HepG2 (cell line): ENCODE measurements around the gene MYADML2. TPM values are rescaled to one million over a fixed set of nuclear protein-coding genes. Genes with fewer than 3 reads are reported as not detected.

Experiments
- BHLHE40 ChIP-seq: IDR thresholded peaks from 2 replicates; pipeline ENCODE4 v1.6.1; 2011; ENCODE audit warnings: low read length, improper control_type of control experiment
- BRF2 ChIP-seq: sonication (generic); formaldehyde crosslinking; IDR thresholded peaks from 2 replicates; pipeline ENCODE4 v1.8.1; 2022; ENCODE audit warnings: mild to moderate bottlenecking, missing genetic modification reagents
- DMAP1 ChIP-seq: IDR thresholded peaks from 2 replicates; pipeline ENCODE4 v1.6.1; 2016
- DNMT1 ChIP-seq: sonication (generic); formaldehyde crosslinking; IDR thresholded peaks from 2 replicates; pipeline ENCODE4 v1.5.1; 2020; ENCODE audit warnings: mild to moderate bottlenecking, missing genetic modification reagents
- ELF4 ChIP-seq: sonication (generic); formaldehyde crosslinking; IDR thresholded peaks from 2 replicates; pipeline ENCODE4 v1.5.0; 2020; ENCODE audit warnings: missing genetic modification reagents, mild to moderate bottlenecking, moderate library complexity, borderline replicate concordance
- FOXA3 ChIP-seq: IDR thresholded peaks from 2 replicates; pipeline ENCODE4 v1.6.1; 2016; ENCODE audit warnings: missing genetic modification reagents, missing compliant biosample characterization
- GATA4 ChIP-seq: sonication (generic); IDR thresholded peaks from 2 replicates; pipeline ENCODE4 v1.6.1; 2016; ENCODE audit warnings: antibody characterized with exemption, low read depth, borderline replicate concordance
- GZF1 ChIP-seq: sonication (generic); formaldehyde crosslinking; IDR thresholded peaks from 2 replicates; pipeline ENCODE4 v1.5.1; 2020; ENCODE audit warnings: mild to moderate bottlenecking, missing genetic modification reagents
- IRF2 ChIP-seq: IDR thresholded peaks from 2 replicates; pipeline ENCODE4 v1.6.1; 2018; ENCODE audit warnings: missing genetic modification reagents, missing compliant biosample characterization
- MXD3 ChIP-seq: IDR thresholded peaks from 2 replicates; pipeline ENCODE4 v1.6.1; 2016; ENCODE audit warnings: mild to moderate bottlenecking, missing biosample characterization, missing genetic modification reagents
- NFKB2 ChIP-seq: sonication (generic); formaldehyde crosslinking; IDR thresholded peaks from 2 replicates; pipeline ENCODE4 v1.4.0; 2020; ENCODE audit warnings: missing genetic modification reagents, borderline replicate concordance
- PATZ1 ChIP-seq: sonication (generic); formaldehyde crosslinking; IDR thresholded peaks from 2 replicates; pipeline ENCODE4 v1.4.0; 2020; ENCODE audit warnings: missing genetic modification reagents
- SP5 ChIP-seq: IDR thresholded peaks from 2 replicates; pipeline ENCODE4 v1.6.1; 2016; ENCODE audit warnings: low read depth, borderline replicate concordance
- SUZ12 ChIP-seq: fragments of 150-350 bp; IDR thresholded peaks from 2 replicates; pipeline ENCODE4 v1.6.1; 2014; ENCODE audit warnings: low read depth, low read length
- THRA ChIP-seq: sonication (generic); formaldehyde crosslinking; IDR thresholded peaks from 2 replicates; pipeline ENCODE4 v1.4.0; 2020; ENCODE audit warnings: missing genetic modification reagents, borderline replicate concordance
- ZBTB34 ChIP-seq: sonication (generic); formaldehyde crosslinking; IDR thresholded peaks from 2 replicates; pipeline ENCODE4 v1.8.0; 2022; ENCODE audit warnings: mild to moderate bottlenecking, missing genetic modification reagents
- ZNF138 ChIP-seq: sonication (generic); formaldehyde crosslinking; IDR thresholded peaks from 2 replicates; pipeline ENCODE4 v1.5.0; 2020; ENCODE audit warnings: mild to moderate bottlenecking, low read depth, missing genetic modification reagents
- ZNF296 ChIP-seq: sonication (generic); formaldehyde crosslinking; conservative IDR thresholded peaks from 2 replicates; pipeline ENCODE4 v1.5.0; 2020; ENCODE audit warnings: mild to moderate bottlenecking, missing genetic modification reagents
- ZNF512 ChIP-seq: sonication (generic); formaldehyde crosslinking; IDR thresholded peaks from 2 replicates; pipeline ENCODE4 v1.4.0; 2020; ENCODE audit warnings: mild to moderate bottlenecking, missing genetic modification reagents
- ZNF639 ChIP-seq: conservative IDR thresholded peaks from 2 replicates; pipeline ENCODE4 v1.6.1; 2018; ENCODE audit warnings: missing genetic modification reagents
- polyA plus RNA-seq, 8 experiments: library from polyadenylated mRNA; depleted of rRNA in 3 of 8; stranded (reverse) in 7 of 8; unstranded in 1 of 8; fragments of >200 nt; fragmentation: Illumina TruSeq in 4 of 8; extraction: Trizol in 4 of 8; gene quantifications; 2 replicates each; pipeline versions ENCODE4 v1.2.1 to v1.2.3, GENCODE V29; 2011 to 2016; ENCODE audit warnings: low read depth in 4 of 8, missing spikeins in 1 of 8, mixed read lengths in 1 of 8; ENCODE audit not compliant: insufficient read depth in 1 of 8
- total RNA-seq, 5 experiments: library from RNA; depleted of rRNA; stranded (reverse); fragments of >200 nt; fragmentation: Illumina TruSeq; extraction: Trizol; gene quantifications; 2 replicates each; pipeline ENCODE4 v1.2.3, GENCODE V29; 2016; ENCODE audit warnings: low read depth in 1 of 5

MYADML2 gene
- total and polyA plus RNA-seq, 2 of the 13 experiments (the other 11 are each of a cell fraction or from before 2014, with no cell fraction given): not detected

- TF ChIP-seq THRA (CRISPR knock-in tag): no peak
- peak; percentile 94 for TF ChIP-seq ELF4
- peak; percentile 88 for TF ChIP-seq BRF2 (CRISPR knock-in tag)
- no peak for TF ChIP-seq ZNF512
- TF ChIP-seq DNMT1 (CRISPR knock-in tag): 0 out of 2 replicates have a peak, but pooled peaks have one; percentile 24
- peak; percentile 89 for TF ChIP-seq SP5
- peak; percentile 20; the same call in 1 of the 2 replicates for TF ChIP-seq GATA4
- TF ChIP-seq MXD3: peak; percentile 90; the same call in 1 of the 2 replicates
- TF ChIP-seq ZBTB34 (CRISPR knock-in tag): peak; percentile 69; the same call in 1 of the 2 replicates
- no peak for TF ChIP-seq ZNF296 (CRISPR knock-in tag)
- TF ChIP-seq DMAP1 (CRISPR knock-in tag): peak; percentile 97
- TF ChIP-seq PATZ1 (CRISPR knock-in tag): 0 out of 2 replicates have a peak, but pooled peaks have one; percentile 40
- 0 out of 2 replicates have a peak, but pooled peaks have one; percentile 46 for TF ChIP-seq GZF1
- no peak for TF ChIP-seq SUZ12
- TF ChIP-seq NFKB2 (CRISPR knock-in tag): 0 out of 2 replicates have a peak, but pooled peaks have one; percentile 17
- TF ChIP-seq FOXA3 (CRISPR knock-in tag): peak; percentile 68
- peak; percentile 67; the same call in 1 of the 2 replicates for TF ChIP-seq ZNF138
- TF ChIP-seq ZNF639 (CRISPR knock-in tag): peak; percentile 99
- TF ChIP-seq BHLHE40: peak; percentile 100
- peak; percentile 48; the same call in 1 of the 2 replicates for TF ChIP-seq IRF2 (CRISPR knock-in tag)
Observed at GRCh38 chr17:81977211-81977808, 30.3 kb upstream of the MYADML2 start, which contains the start of gene ASPSCR1 (continued).
